ENCODE results near the gene ZDHHC7. TPM values are rescaled to one million over a fixed set of nuclear protein-coding genes. Genes with fewer than 3 reads are reported as not detected.

Gene ZDHHC7
- total RNA-seq, 4 donors from 2014 or later = 45.6 to 68.8 (median 54.3) TPM

GRCh38 chr16:85051683-85052082 is 40.3 kb upstream of the ZDHHC7 start:
- intact Hi-C loops (cut with DNase I) = no loop called here
- DNase-seq (ENCODE audit: extremely low spot score) = no peak
- Histone ChIP-seq H3K4me1 (peaks cover 16 to 25% (median 24%) of the 10 kb centered on the region in 4 donors), H3K27me3 (no peaks in the 10 kb centered on the region), H3K9me3 (no peaks in the 10 kb centered on the region), H3K4me3 (no peak overlapping the region), H3K27ac (replicated peaks in 1 of 4) (no peak overlapping the region), H3K36me3 (peaks cover 0 to 6% (median 2%) of the 10 kb centered on the region in 4 donors)
- WGBS = 87% methylated on average over 8 of the region's 8 CpGs
- TF ChIP-seq POLR2AphosphoS5 (IDR thresholded peaks at IDR 0.05) = no peak
- no peak for TF ChIP-seq EP300 (IDR thresholded peaks at IDR 0.05)
- TF ChIP-seq POLR2A (IDR thresholded peaks at IDR 0.05; ENCODE audit: low read depth) = no peak
- TF ChIP-seq CTCF (IDR thresholded peaks at IDR 0.05) = no peak

DNA sequence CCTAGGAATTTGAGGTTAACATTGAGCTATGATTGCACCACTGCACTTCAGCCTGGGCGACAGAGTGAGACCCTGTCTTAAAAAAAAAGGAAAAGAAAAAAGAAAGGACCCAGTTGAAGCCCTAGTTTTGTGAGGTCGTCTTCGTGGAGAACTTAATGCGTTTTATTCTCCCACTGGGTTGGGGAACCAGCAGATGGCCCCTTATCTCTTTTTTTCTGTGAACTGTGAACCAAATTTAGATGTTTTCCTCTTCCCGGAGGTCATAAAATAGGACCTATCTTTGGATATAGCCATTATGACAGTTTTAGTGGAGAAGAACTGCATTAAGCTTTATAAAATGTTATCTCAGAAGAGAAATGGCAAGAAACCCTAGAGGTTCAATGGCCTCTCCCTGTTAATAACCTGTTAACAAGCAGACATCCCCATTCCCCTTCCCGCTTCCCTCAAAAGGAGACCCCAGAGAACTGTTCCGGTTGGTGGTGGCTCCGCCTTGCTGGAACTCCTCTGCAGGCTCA is 39.8 kb upstream of the ZDHHC7 start:
- no peak for DNase-seq (ENCODE audit: extremely low spot score)
- H3K36me3 ChIP-seq = peaks cover 0 to 6% (median 2%) of the 10 kb centered on the region in 4 donors
- H3K4me1 ChIP-seq = peaks cover 13 to 19% (median 18%) of the 10 kb centered on the region in 4 donors
- TF ChIP-seq POLR2A (IDR thresholded peaks at IDR 0.05; ENCODE audit: low read depth) (no peak), POLR2AphosphoS5 (IDR thresholded peaks at IDR 0.05) (no peak), CTCF (IDR thresholded peaks at IDR 0.05) (no peak)
- peak overlapping the region in 2 of 4 donors; percentile 7 to 14 for H3K27ac ChIP-seq (replicated peaks in 1 of 4)
- H3K4me3 ChIP-seq = no peak overlapping the region
- 76% methylated on average over 8 of the region's 8 CpGs for WGBS
- H3K9me3 ChIP-seq = no peaks in the 10 kb centered on the region
- H3K27me3 ChIP-seq = no peaks in the 10 kb centered on the region
- intact Hi-C loops (cut with DNase I) = no loop called here

DNA sequence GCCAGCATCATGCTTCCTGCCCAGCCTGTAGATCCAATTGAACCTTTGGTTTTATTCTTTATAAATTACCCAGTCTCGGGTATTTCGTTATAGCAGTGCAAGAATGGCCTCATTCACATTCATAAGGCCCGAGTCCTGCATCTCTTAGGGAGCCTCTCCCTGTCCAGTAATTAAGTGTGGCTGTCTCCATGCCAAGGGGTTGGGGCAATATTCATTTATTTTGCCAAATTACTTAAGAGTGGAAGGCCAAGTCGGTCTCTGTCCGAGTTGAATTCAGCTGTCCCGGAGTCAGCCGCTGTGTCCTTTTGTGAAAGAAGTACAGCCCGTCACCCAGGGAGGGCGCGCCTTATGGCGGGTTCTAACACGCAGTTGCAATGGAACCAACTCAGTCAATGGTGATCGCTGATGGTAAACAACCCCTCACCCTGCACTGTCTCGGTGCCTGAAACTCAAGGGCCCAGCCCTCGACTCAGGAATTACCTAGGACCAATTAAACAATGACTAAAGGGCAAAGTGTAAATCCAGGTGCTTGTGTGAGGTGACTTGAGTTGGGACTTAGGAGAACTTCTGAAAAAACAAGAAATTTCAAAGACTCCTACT is 38.5 kb upstream of the ZDHHC7 start:
- Histone ChIP-seq H3K4me1 (peaks cover 3 to 9% (median 6%) of the 10 kb centered on the region in 4 donors), H3K27ac (replicated peaks in 1 of 4) (no peak overlapping the region), H3K36me3 (peaks cover 0 to 6% (median 2%) of the 10 kb centered on the region in 4 donors), H3K9me3 (no peaks in the 10 kb centered on the region), H3K27me3 (no peaks in the 10 kb centered on the region), H3K4me3 (no peak overlapping the region)
- no peak for DNase-seq (ENCODE audit: extremely low spot score)
- TF ChIP-seq POLR2A (IDR thresholded peaks at IDR 0.05; ENCODE audit: low read depth) (no peak), POLR2AphosphoS5 (IDR thresholded peaks at IDR 0.05) (no peak), EP300 (IDR thresholded peaks at IDR 0.05) (no peak)
- 99% methylated on average over 15 of the region's 15 CpGs for WGBS
- intact Hi-C loops (cut with DNase I) = no loop called here

GRCh38 chr16:85048921-85049562 is 37.7 kb upstream of the ZDHHC7 start:
- TF ChIP-seq EP300 (IDR thresholded peaks at IDR 0.05) (no peak), CTCF (IDR thresholded peaks at IDR 0.05) (no peak), POLR2AphosphoS5 (IDR thresholded peaks at IDR 0.05) (no peak), POLR2A (IDR thresholded peaks at IDR 0.05; ENCODE audit: low read depth) (no peak)
- H3K4me1 ChIP-seq = peaks cover 0 to 6% (median 2%) of the 10 kb centered on the region in 4 donors
- H3K36me3 ChIP-seq = peaks cover 0 to 6% (median 2%) of the 10 kb centered on the region in 4 donors
- H3K27me3 ChIP-seq = no peaks in the 10 kb centered on the region
- no peak overlapping the region for H3K4me3 ChIP-seq
- H3K27ac ChIP-seq (replicated peaks in 1 of 4) = no peak overlapping the region
- intact Hi-C loops (cut with DNase I) = no loop called here
- H3K9me3 ChIP-seq = no peaks in the 10 kb centered on the region
- no peak for DNase-seq (ENCODE audit: extremely low spot score)
- 94% methylated on average over 16 of the region's 17 CpGs for WGBS

GRCh38 chr16:85047867-85048455 is 36.6 kb upstream of the ZDHHC7 start:
- intact Hi-C loops (cut with DNase I) = no loop called here
- H3K4me3 ChIP-seq = no peak overlapping the region
- H3K36me3 ChIP-seq = peaks cover 0 to 6% (median 2%) of the 10 kb centered on the region in 4 donors
- H3K27ac ChIP-seq (replicated peaks in 1 of 4) = no peak overlapping the region
- peaks cover 0 to 6% (median 3%) of the 10 kb centered on the region in 4 donors for H3K4me1 ChIP-seq
- 86% methylated on average over 11 of the region's 11 CpGs for WGBS
- H3K27me3 ChIP-seq = no peaks in the 10 kb centered on the region
- no peaks in the 10 kb centered on the region for H3K9me3 ChIP-seq
- DNase-seq (ENCODE audit: extremely low spot score) = no peak
- TF ChIP-seq POLR2A (IDR thresholded peaks at IDR 0.05; ENCODE audit: low read depth) = no peak
- no peak for TF ChIP-seq CTCF (IDR thresholded peaks at IDR 0.05)
- TF ChIP-seq POLR2AphosphoS5 (IDR thresholded peaks at IDR 0.05) = no peak
- no peak for TF ChIP-seq EP300 (IDR thresholded peaks at IDR 0.05)
